GM12878 (cell line): Measurements from ENCODE around the gene OPCML.

ENCODE experiments used
- CTCF ChIP-seq, 3 experiments: IDR thresholded peaks in 2 of 3; conservative IDR thresholded peaks in 1 of 3; 2 replicates each; pipeline ENCODE4 v1.5.1; 2011; ENCODE audit warnings: low read depth in 3 of 3, low read length in 3 of 3, mild to moderate bottlenecking in 3 of 3, control low read depth in 2 of 3, moderate library complexity in 2 of 3, inconsistent platforms in 1 of 3, mixed read lengths in 1 of 3; ENCODE audit not compliant: control insufficient read depth in 2 of 3, insufficient read depth in 1 of 3; ENCODE audit errors: extremely low read depth in 1 of 3
- MEF2B ChIP-seq: fragments of 450-650 bp; IDR thresholded peaks from 2 replicates; pipeline ENCODE4 v1.6.1; 2018; ENCODE audit warnings: mild to moderate bottlenecking, moderate library complexity; ENCODE audit not compliant: partially characterized antibody, poor library complexity, severe bottlenecking
- ZNF274 ChIP-seq: IDR thresholded peaks from one replicate; pipeline ENCODE4 v1.8.0; 2011; ENCODE audit not compliant: insufficient read length, insufficient read depth

GRCh38 chr11:133078591-133079404, 453.5 kb downstream of the OPCML start:
- TF ChIP-seq ZNF274 (no peak), MEF2B (no peak), CTCF (IDR thresholded peaks at IDR 0.05 in 2 of 3, conservative IDR thresholded peaks at IDR 0.05 in 1 of 3; ENCODE audit: control insufficient read depth in 2 of 3, extremely low read depth in 1 of 3, insufficient read depth in 1 of 3, low read depth in 3 of 3, low read length in 3 of 3) (peak; percentile 78 to 80 (median 79))
